ENCODE results near the gene RFX4. TPM values are rescaled to one million over a fixed set of nuclear protein-coding genes. Genes with fewer than 3 reads are reported as not detected.
"Not testable (repeated sequence)": the region's sequence is repeated elsewhere in the genome, so short reads cannot be mapped to it uniquely, and the experiment has no call there.

Gene RFX4
- total and polyA plus RNA-seq, 2 donors (not counting 1 experiment from before 2014, with no cell fraction given), result not detected

GRCh38 chr12:106724934-106725333 is 142.1 kb downstream of the RFX4 start:
- Histone ChIP-seq H4K20me1 (ENCODE audit: control insufficient read depth, extremely low read depth, insufficient read depth, low read length) (no peaks in the 10 kb centered on the region), H3K27ac (ENCODE audit: insufficient read depth, low read length) (no peak overlapping the region), H3K27me3 (ENCODE audit: control insufficient read depth, insufficient read depth, low read length) (no peaks in the 10 kb centered on the region), H3K36me3 (ENCODE audit: control insufficient read depth, insufficient read depth, low read length) (no peaks in the 10 kb centered on the region), H3K4me1 (ENCODE audit: control insufficient read depth, extremely low read depth, insufficient read depth, low read length) (no peaks in the 10 kb centered on the region), H3K9ac (ENCODE audit: insufficient read depth, low read length) (no peak overlapping the region), H3K4me3 (replicated peaks in 1 of 4; ENCODE audit: control extremely low read depth in 1 of 4, insufficient read depth in 1 of 4, low read depth in 3 of 4, low read length in 4 of 4) (no peak overlapping the region), H3K9me3 (ENCODE audit: control insufficient read depth, insufficient read depth, low read depth, low read length) (no peaks in the 10 kb centered on the region), H3K4me2 (ENCODE audit: extremely low read depth, insufficient read depth, low read length) (no peak overlapping the region), H2AFZ (ENCODE audit: low read length) (no peak overlapping the region), H3K79me2 (ENCODE audit: control insufficient read depth, insufficient read depth, low read length) (no peaks in the 10 kb centered on the region)
- TF ChIP-seq CTCF (conservative IDR thresholded peaks at IDR 0.05 in 1 of 2, IDR thresholded peaks at IDR 0.05 in 1 of 2; ENCODE audit: low read depth in 1 of 2, low read length in 2 of 2), result no peak
- no peak for DNase-seq (ENCODE audit: low read depth in 2 of 2)

- H3K4me3 ChIP-seq (replicated peaks in 1 of 4; ENCODE audit: control extremely low read depth in 1 of 4, insufficient read depth in 1 of 4, low read depth in 3 of 4, low read length in 4 of 4); DNase-seq (ENCODE audit: low read depth in 2 of 2); H3K4me2 ChIP-seq (ENCODE audit: extremely low read depth, insufficient read depth, low read length); H3K9ac ChIP-seq (ENCODE audit: insufficient read depth, low read length); H3K36me3 ChIP-seq (ENCODE audit: control insufficient read depth, insufficient read depth, low read length); H3K79me2 ChIP-seq (ENCODE audit: control insufficient read depth, insufficient read depth, low read length); H3K27ac ChIP-seq (ENCODE audit: insufficient read depth, low read length); H4K20me1 ChIP-seq (ENCODE audit: control insufficient read depth, extremely low read depth, insufficient read depth, low read length); H3K27me3 ChIP-seq (ENCODE audit: control insufficient read depth, insufficient read depth, low read length); H3K4me1 ChIP-seq (ENCODE audit: control insufficient read depth, extremely low read depth, insufficient read depth, low read length); H2AFZ ChIP-seq (ENCODE audit: low read length); H3K9me3 ChIP-seq (ENCODE audit: control insufficient read depth, insufficient read depth, low read depth, low read length): not testable (repeated sequence)
These were observed 143.9 kb downstream of the RFX4 start for GRCh38 chr12:106726603-106727202.

GRCh38 chr12:106729611-106730010 is 146.8 kb downstream of the RFX4 start:
- no peaks in the 10 kb centered on the region for H3K36me3 ChIP-seq (ENCODE audit: control insufficient read depth, insufficient read depth, low read length)
- no peak for DNase-seq (ENCODE audit: low read depth in 2 of 2)
- H3K79me2 ChIP-seq (ENCODE audit: control insufficient read depth, insufficient read depth, low read length), result no peaks in the 10 kb centered on the region
- no peaks in the 10 kb centered on the region for H3K27me3 ChIP-seq (ENCODE audit: control insufficient read depth, insufficient read depth, low read length)
- no peak overlapping the region for H3K9ac ChIP-seq (ENCODE audit: insufficient read depth, low read length)
- no peak overlapping the region for H3K4me3 ChIP-seq (replicated peaks in 1 of 4; ENCODE audit: control extremely low read depth in 1 of 4, insufficient read depth in 1 of 4, low read depth in 3 of 4, low read length in 4 of 4)
- H4K20me1 ChIP-seq (ENCODE audit: control insufficient read depth, extremely low read depth, insufficient read depth, low read length), result no peaks in the 10 kb centered on the region
- H3K27ac ChIP-seq (ENCODE audit: insufficient read depth, low read length), result no peak overlapping the region
- no peaks in the 10 kb centered on the region for H3K9me3 ChIP-seq (ENCODE audit: control insufficient read depth, insufficient read depth, low read depth, low read length)
- no peak overlapping the region for H3K4me2 ChIP-seq (ENCODE audit: extremely low read depth, insufficient read depth, low read length)
- TF ChIP-seq EZH2 (IDR thresholded peaks at IDR 0.05; ENCODE audit: low read length, missing control alignments), result no peak
- TF ChIP-seq CTCF (conservative IDR thresholded peaks at IDR 0.05 in 1 of 2, IDR thresholded peaks at IDR 0.05 in 1 of 2; ENCODE audit: low read depth in 1 of 2, low read length in 2 of 2), result no peak
- no peaks in the 10 kb centered on the region for H3K4me1 ChIP-seq (ENCODE audit: control insufficient read depth, extremely low read depth, insufficient read depth, low read length)
- no peak overlapping the region for H2AFZ ChIP-seq (ENCODE audit: low read length)
